SK-N-MC (cell line): ENCODE data around the gene LTBP1.

Experiments used
- EZH2 ChIP-seq: fragments of 200-600 bp; sonication (generic); IDR thresholded peaks from one replicate; pipeline ENCODE4 v1.6.1; 2017; ENCODE audit warnings: antibody characterized with exemption
- POLR2AphosphoS5 ChIP-seq: IDR thresholded peaks from 2 replicates; pipeline ENCODE4 v1.6.1; 2012; ENCODE audit warnings: mild to moderate bottlenecking, low read depth, low read length, borderline replicate concordance

GRCh38 chr2:33264766-33265165, 318.0 kb downstream of the LTBP1 start:
- TF ChIP-seq EZH2 (no peak), POLR2AphosphoS5 (no peak)
